ENCODE results near the gene GCNT3.
"Not testable (repeated sequence)": the region's sequence is repeated elsewhere in the genome, so short reads cannot be mapped to it uniquely, and the experiment has no call there.

The GCNT3 gene

DNA sequence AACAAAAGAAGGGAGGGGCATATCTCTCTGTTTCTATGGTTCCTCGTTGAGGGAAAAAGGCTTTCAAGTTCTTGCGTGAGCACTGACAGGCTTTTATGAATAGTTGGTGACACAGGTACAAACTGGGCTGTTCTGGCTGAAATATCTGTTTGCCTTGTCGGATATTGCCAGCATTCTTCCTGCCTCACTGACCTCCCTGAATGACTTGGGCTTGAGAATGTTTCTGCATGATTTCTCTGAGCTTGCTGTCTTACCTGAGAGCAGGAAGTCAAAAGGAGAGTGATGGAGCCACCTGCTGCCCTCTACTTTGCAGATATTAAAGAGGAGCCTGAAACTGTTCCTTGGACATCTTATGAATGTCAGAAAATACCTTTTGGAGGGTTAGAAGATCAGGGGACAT is 4.8 kb downstream of the GCNT3 start:
- 81 to 83% methylated on average over 2 to 3 of the region's 3 CpGs for WGBS, 2 experiments (ENCODE audit: insufficient coverage in 2 of 2)
- Histone ChIP-seq H3K27ac (ENCODE audit: low read depth, low read length, severe bottlenecking) (no peak overlapping the region), H3K36me3 (ENCODE audit: control insufficient read depth, insufficient read depth, low read length) (no peaks in the 10 kb centered on the region), H3K4me1 (ENCODE audit: control insufficient read depth, insufficient read depth, low read length, poor library complexity, severe bottlenecking) (no peaks in the 10 kb centered on the region), H3K9me3 (ENCODE audit: control insufficient read depth, low read length) (no peaks in the 10 kb centered on the region), H3K4me3 (ENCODE audit: extremely low read depth, insufficient read depth, low read length, poor library complexity, severe bottlenecking) (no peak overlapping the region)

DNA sequence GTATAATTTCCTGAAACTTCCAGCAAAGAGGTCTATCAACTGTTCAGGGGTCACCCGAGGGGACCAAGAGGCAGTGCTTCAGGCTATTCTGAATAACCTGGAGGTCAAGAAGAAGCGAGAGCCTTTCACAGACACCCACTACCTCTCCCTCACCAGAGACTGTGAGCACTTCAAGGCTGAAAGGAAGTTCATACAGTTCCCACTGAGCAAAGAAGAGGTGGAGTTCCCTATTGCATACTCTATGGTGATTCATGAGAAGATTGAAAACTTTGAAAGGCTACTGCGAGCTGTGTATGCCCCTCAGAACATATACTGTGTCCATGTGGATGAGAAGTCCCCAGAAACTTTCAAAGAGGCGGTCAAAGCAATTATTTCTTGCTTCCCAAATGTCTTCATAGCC is 6.8 kb downstream of the GCNT3 start:
- H3K4me3 ChIP-seq (ENCODE audit: extremely low read depth, insufficient read depth, low read length, poor library complexity, severe bottlenecking), result no peak overlapping the region
- WGBS, 2 experiments (ENCODE audit: insufficient coverage in 2 of 2), result 91 to 92% methylated on average over 2 to 4 of the region's 4 CpGs
- no peaks in the 10 kb centered on the region for H3K36me3 ChIP-seq (ENCODE audit: control insufficient read depth, insufficient read depth, low read length)
- H3K9me3 ChIP-seq (ENCODE audit: control insufficient read depth, low read length), result no peaks in the 10 kb centered on the region
- H3K4me1 ChIP-seq (ENCODE audit: control insufficient read depth, insufficient read depth, low read length, poor library complexity, severe bottlenecking), result no peaks in the 10 kb centered on the region
- no peak overlapping the region for H3K27ac ChIP-seq (ENCODE audit: low read depth, low read length, severe bottlenecking)

DNA sequence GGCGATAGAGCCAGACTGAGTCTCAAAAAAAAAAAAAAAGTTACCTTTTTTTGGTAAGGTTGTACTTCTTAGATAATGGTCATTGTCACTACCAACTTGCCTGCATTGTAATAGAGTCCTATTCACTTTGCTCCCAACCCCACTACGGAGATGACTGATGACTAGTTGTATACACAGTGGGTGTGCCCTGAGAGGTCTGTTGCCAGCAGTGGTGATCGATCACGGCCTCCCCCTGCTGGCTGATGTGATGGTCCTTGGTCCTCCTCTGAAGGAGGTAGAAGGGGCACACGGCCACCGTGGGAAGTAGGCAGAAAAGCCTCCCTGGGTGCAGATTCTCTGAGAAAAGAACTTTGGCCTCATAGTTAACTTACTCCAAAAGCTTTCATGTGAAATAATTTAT is 10.7 kb downstream of the GCNT3 start:
- Histone ChIP-seq H3K4me3 (ENCODE audit: extremely low read depth, insufficient read depth, low read length, poor library complexity, severe bottlenecking) (no peak overlapping the region), H3K9me3 (ENCODE audit: control insufficient read depth, low read length) (no peaks in the 10 kb centered on the region), H3K4me1 (ENCODE audit: control insufficient read depth, insufficient read depth, low read length, poor library complexity, severe bottlenecking) (no peaks in the 10 kb centered on the region), H3K27ac (ENCODE audit: low read depth, low read length, severe bottlenecking) (no peak overlapping the region), H3K36me3 (ENCODE audit: control insufficient read depth, insufficient read depth, low read length) (no peaks in the 10 kb centered on the region)
- 17 to 22% methylated on average over 2 of the region's 6 CpGs for WGBS, 2 experiments (ENCODE audit: insufficient coverage in 2 of 2)

DNA sequence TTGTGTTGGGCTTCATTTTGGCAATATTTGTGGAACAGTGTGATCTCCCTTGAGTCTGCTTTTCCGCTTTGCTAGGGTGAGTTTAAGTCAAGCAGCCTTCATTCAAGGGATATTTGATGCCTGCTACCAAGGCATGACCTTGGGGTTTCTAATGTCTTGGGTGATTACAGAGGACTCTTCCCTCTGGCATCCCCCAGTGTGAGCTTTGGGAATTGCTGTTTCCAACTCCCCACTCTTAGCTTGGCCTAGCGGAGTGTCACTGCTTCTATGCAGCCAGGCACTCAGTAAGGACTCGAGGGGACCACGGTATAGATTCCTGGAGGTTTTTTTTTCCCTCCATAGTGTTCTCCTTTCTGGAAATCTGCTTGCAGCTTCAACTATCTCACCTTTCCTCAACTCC is 21.1 kb downstream of the GCNT3 start:
- Histone ChIP-seq H3K4me1 (ENCODE audit: control insufficient read depth, insufficient read depth, low read length, poor library complexity, severe bottlenecking) (no peaks in the 10 kb centered on the region), H3K4me3 (ENCODE audit: extremely low read depth, insufficient read depth, low read length, poor library complexity, severe bottlenecking) (no peak overlapping the region), H3K9me3 (ENCODE audit: control insufficient read depth, low read length) (no peaks in the 10 kb centered on the region), H3K27ac (ENCODE audit: low read depth, low read length, severe bottlenecking) (no peak overlapping the region), H3K36me3 (ENCODE audit: control insufficient read depth, insufficient read depth, low read length) (peaks cover 9% of the 10 kb centered on the region)
- WGBS, 2 experiments (ENCODE audit: insufficient coverage in 2 of 2), result 27% methylated on average over 3 of the region's 4 CpGs; no CpG with 5 or more reads in 1 of the 2 experiments

DNA sequence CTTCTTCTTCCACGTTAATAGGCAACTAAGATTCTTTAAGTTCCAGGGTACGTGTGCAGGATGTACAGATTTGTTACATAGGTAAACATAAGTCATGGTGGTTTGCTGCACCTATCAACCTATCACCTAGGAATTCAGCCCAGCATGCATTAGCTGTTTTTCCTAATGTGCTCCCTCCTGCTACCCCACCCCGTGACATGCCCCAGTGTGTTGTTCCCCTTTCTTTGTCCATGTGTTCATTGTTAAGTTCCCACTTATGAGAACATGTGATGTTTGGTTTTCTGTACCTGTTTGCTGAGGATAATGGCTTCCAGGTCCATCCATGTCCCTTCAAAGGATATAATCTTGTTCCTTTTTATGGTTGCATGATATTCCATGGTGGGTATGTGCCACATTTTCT is 24.6 kb downstream of the GCNT3 start:
- Histone ChIP-seq H3K36me3 (ENCODE audit: control insufficient read depth, insufficient read depth, low read length) (peaks cover 33% of the 10 kb centered on the region), H3K4me1 (ENCODE audit: control insufficient read depth, insufficient read depth, low read length, poor library complexity, severe bottlenecking) (no peaks in the 10 kb centered on the region), H3K9me3 (ENCODE audit: control insufficient read depth, low read length) (no peaks in the 10 kb centered on the region), H3K4me3 (ENCODE audit: extremely low read depth, insufficient read depth, low read length, poor library complexity, severe bottlenecking) (no peak overlapping the region), H3K27ac (ENCODE audit: low read depth, low read length, severe bottlenecking) (no peak overlapping the region)
- WGBS, 2 experiments (ENCODE audit: insufficient coverage in 2 of 2), result 88% methylated on average over 1 of the region's 3 CpGs; no CpG with 5 or more reads in 1 of the 2 experiments

DNA sequence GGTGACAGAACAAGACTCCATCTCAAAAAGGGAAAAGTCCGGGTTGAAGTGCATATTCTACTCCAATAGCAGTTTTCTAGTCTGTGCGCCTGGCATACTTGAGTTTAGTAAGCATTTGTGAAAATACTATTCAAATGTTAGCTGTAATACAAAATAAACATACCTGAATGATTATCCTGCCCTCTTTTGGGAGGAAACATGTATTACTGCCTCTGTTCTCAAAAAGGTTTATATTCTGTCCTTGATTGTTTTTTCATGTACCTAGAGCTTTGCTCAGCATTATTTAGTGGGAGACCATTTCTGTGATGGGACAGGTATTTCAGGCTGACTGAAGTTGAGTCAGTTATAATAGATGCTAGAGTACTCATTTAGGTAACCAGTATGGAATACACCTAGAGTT is 25.9 kb downstream of the GCNT3 start:
- 100% methylated on average over 1 of the region's 2 CpGs; no CpG with 5 or more reads in 1 of the 2 experiments for WGBS, 2 experiments (ENCODE audit: insufficient coverage in 2 of 2)

DNA sequence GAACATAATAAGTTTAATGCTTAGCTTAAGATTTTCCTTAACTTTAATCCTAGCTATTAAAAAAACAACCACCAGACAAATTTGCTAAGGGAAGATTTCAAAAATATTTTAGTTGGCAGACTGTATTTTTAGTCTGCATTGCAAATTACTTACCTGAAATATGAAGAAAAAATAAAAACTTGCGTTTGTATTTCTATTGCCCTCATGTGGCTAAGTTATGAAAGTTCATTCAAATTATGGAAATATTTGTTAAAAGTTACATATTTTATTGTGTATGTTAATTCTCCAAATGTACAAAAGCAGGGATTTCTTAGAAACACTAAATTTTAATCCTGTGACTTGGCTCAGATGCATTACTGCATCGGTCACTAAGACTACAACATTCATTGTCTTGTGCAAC is 30.8 kb downstream of the GCNT3 start:
- Histone ChIP-seq H3K36me3 (ENCODE audit: control insufficient read depth, insufficient read depth, low read length) (peaks cover 66% of the 10 kb centered on the region), H3K4me1 (ENCODE audit: control insufficient read depth, insufficient read depth, low read length, poor library complexity, severe bottlenecking) (no peaks in the 10 kb centered on the region), H3K9me3 (ENCODE audit: control insufficient read depth, low read length) (no peaks in the 10 kb centered on the region), H3K27ac (ENCODE audit: low read depth, low read length, severe bottlenecking) (no peak overlapping the region), H3K4me3 (ENCODE audit: extremely low read depth, insufficient read depth, low read length, poor library complexity, severe bottlenecking) (no peak overlapping the region)
- 100% methylated on average over 1 of the region's 2 CpGs; no CpG with 5 or more reads in 1 of the 2 experiments for WGBS, 2 experiments (ENCODE audit: insufficient coverage in 2 of 2)

More for the DNA sequence above, 25.9 kb downstream of the GCNT3 start:
- H3K4me1 ChIP-seq (ENCODE audit: control insufficient read depth, insufficient read depth, low read length, poor library complexity, severe bottlenecking); H3K4me3 ChIP-seq (ENCODE audit: extremely low read depth, insufficient read depth, low read length, poor library complexity, severe bottlenecking); H3K9me3 ChIP-seq (ENCODE audit: control insufficient read depth, low read length); H3K27ac ChIP-seq (ENCODE audit: low read depth, low read length, severe bottlenecking): not testable (repeated sequence)
- peaks cover 38% of the 10 kb centered on the region for H3K36me3 ChIP-seq (ENCODE audit: control insufficient read depth, insufficient read depth, low read length)

DNA sequence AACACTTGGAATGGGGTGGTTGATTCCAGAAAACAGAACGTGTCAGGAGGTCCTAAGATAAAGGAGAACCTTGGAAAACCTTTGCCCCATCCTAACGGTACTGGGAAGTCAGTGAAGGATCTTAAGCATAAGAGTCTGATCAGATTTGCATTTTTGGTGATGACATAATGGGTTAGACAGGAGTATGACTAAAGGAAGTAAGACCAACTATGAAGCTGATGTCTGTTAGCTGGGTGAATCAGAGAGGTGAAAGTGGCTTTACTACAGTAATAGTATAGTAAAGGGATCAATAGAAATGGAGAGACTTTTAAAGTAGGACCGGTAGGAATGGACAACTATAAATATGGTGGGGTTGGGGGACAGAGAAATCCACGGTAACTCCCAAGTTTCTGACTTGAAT is 33.2 kb downstream of the GCNT3 start:
- no peaks in the 10 kb centered on the region for H3K4me1 ChIP-seq (ENCODE audit: control insufficient read depth, insufficient read depth, low read length, poor library complexity, severe bottlenecking)
- WGBS, 2 experiments (ENCODE audit: insufficient coverage in 2 of 2), result 94 to 96% methylated on average over 4 of the region's 4 CpGs
- H3K4me3 ChIP-seq (ENCODE audit: extremely low read depth, insufficient read depth, low read length, poor library complexity, severe bottlenecking), result no peak overlapping the region
- no peak overlapping the region for H3K27ac ChIP-seq (ENCODE audit: low read depth, low read length, severe bottlenecking)
- peaks cover 61% of the 10 kb centered on the region for H3K36me3 ChIP-seq (ENCODE audit: control insufficient read depth, insufficient read depth, low read length)
- H3K9me3 ChIP-seq (ENCODE audit: control insufficient read depth, low read length), result no peaks in the 10 kb centered on the region

DNA sequence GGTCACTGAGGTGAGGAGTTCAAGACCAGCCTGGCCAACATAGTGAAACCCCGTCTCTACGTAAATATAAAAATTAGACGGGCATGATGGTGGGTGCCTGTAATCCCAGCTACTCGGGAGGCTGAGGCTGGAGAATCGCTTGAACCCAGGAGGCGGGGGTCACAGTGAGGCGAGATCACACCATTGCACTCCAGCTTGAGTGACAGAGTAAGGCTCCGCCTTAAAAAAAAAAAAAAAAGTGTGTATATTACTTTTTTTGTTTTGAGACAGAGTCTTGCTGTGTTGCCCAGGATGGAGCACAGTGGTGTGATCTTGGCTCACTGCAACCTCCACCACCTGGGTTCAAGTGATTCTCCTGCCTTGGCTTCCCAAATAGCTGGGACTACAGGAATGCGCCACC is 34.2 kb downstream of the GCNT3 start:
- H3K36me3 ChIP-seq (ENCODE audit: control insufficient read depth, insufficient read depth, low read length), result peaks cover 63% of the 10 kb centered on the region

DNA sequence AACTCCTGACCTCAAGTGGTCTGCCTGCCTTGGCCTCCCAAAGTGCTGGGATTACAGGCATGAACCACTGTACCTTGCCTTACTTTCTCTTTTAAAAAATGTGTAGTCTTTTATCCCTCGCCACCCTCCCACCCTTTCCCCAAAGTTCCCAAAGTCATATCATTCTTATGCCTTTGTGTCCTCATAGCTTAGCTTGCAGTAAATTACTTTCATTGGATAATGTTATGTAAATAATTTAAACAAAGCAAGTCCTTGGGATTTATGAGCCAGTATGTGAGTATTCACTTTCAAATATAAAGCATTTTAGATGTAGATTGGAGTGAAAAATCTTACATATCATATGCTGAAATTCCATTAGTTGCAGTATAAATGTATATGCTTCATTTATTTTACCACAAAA is 34.7 kb downstream of the GCNT3 start:
- no peak overlapping the region for H3K4me3 ChIP-seq (ENCODE audit: extremely low read depth, insufficient read depth, low read length, poor library complexity, severe bottlenecking)
- peaks cover 63% of the 10 kb centered on the region for H3K36me3 ChIP-seq (ENCODE audit: control insufficient read depth, insufficient read depth, low read length)
- H3K4me1 ChIP-seq (ENCODE audit: control insufficient read depth, insufficient read depth, low read length, poor library complexity, severe bottlenecking), result peaks cover 8% of the 10 kb centered on the region
- WGBS, 2 experiments (ENCODE audit: insufficient coverage in 2 of 2), result no CpG with 5 or more reads among the region's 1 CpG
- H3K27ac ChIP-seq (ENCODE audit: low read depth, low read length, severe bottlenecking), result no peak overlapping the region
- no peaks in the 10 kb centered on the region for H3K9me3 ChIP-seq (ENCODE audit: control insufficient read depth, low read length)

More for the DNA sequence above, 34.2 kb downstream of the GCNT3 start:
- not testable (repeated sequence) for H3K4me1 ChIP-seq (ENCODE audit: control insufficient read depth, insufficient read depth, low read length, poor library complexity, severe bottlenecking); H3K4me3 ChIP-seq (ENCODE audit: extremely low read depth, insufficient read depth, low read length, poor library complexity, severe bottlenecking); H3K9me3 ChIP-seq (ENCODE audit: control insufficient read depth, low read length); H3K27ac ChIP-seq (ENCODE audit: low read depth, low read length, severe bottlenecking)
- 93 to 94% methylated on average over 8 of the region's 9 CpGs for WGBS, 2 experiments (ENCODE audit: insufficient coverage in 2 of 2)

DNA sequence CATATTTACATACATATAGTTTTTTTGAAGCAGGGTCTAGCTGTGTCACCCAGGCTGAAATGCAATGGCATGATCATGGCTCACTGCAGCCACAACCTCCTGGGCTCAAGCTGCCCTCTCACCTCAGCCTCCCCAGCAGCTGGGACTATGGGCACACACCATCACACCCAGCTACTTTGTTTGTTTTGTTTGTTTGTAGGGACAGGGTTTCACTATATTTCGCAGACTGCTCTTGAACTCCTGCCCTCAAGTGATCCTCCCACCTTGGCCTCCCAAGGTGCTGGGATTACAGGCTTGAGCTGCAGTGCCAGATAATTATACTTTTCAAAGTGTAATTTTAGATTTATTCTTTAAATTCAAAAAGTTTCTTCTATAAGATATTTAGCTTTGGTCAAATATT is 35.5 kb downstream of the GCNT3 start:
- Histone ChIP-seq H3K4me1 (ENCODE audit: control insufficient read depth, insufficient read depth, low read length, poor library complexity, severe bottlenecking) (peaks cover 8% of the 10 kb centered on the region), H3K36me3 (ENCODE audit: control insufficient read depth, insufficient read depth, low read length) (peaks cover 68% of the 10 kb centered on the region), H3K9me3 (ENCODE audit: control insufficient read depth, low read length) (no peaks in the 10 kb centered on the region), H3K27ac (ENCODE audit: low read depth, low read length, severe bottlenecking) (no peak overlapping the region), H3K4me3 (ENCODE audit: extremely low read depth, insufficient read depth, low read length, poor library complexity, severe bottlenecking) (no peak overlapping the region)
- 80% methylated on average over 1 of the region's 1 CpG; no CpG with 5 or more reads in 1 of the 2 experiments for WGBS, 2 experiments (ENCODE audit: insufficient coverage in 2 of 2)

Measured in mesodermal cell (in vitro differentiated cells).